Measurements from ENCODE around the gene TEX11. TPM values are rescaled to one million over a fixed set of nuclear protein-coding genes. Genes with fewer than 3 reads are reported as not detected.

The TEX11 gene
- total RNA-seq, result not detected
- 1 to 10 TPM in 2 of 3 donors, under 1 TPM in 1; 0.18 to 4.6 (median 1.6) TPM for polyA plus RNA-seq
- long read RNA-seq, donor 1, result 0 reads
- long read RNA-seq, donor 2, result 0 reads
- long read RNA-seq, donor 3, result 0 reads
- long read RNA-seq, donor 4, result 0 reads
- long read RNA-seq, donor 5, result 0 reads
- long read RNA-seq, donor 6, result 0 reads
- long read RNA-seq, donor 7, result 0 reads
- long read RNA-seq, donor 8, result 0 reads
- long read RNA-seq, donor 9, result 0 reads
- long read RNA-seq, donor 10, result 0 reads

GRCh38 chrX:70908541-70908940, at the start of gene TEX11:
TSS of gene TEX11 (minus strand) at chrX:70908711. CDS start at chrX:70907789, 922 bp downstream.
- intact Hi-C loops (cut with DNase I; ENCODE audit: low total_unique reads), result no loop called here
- DNase-seq, result no peak

GRCh38 chrX:70954871-70955270, 46.4 kb upstream of the TEX11 start:
- Histone ChIP-seq H3K9me3 (no peaks in the 10 kb centered on the region), H3K4me1 (no peaks in the 10 kb centered on the region), H3K27ac (no peak overlapping the region), H3K27me3 (peaks cover 0 to 7% (median 0%) of the 10 kb centered on the region in 3 donors), H3K4me3 (no peak overlapping the region), H3K36me3 (no peaks in the 10 kb centered on the region)
- DNase-seq, result no peak
- intact Hi-C loops (cut with DNase I; ENCODE audit: low total_unique reads), result no loop called here
- TF ChIP-seq POLR2A (IDR thresholded peaks at IDR 0.05) (no peak), POLR2AphosphoS5 (IDR thresholded peaks at IDR 0.05) (no peak), EP300 (IDR thresholded peaks at IDR 0.05) (no peak), CTCF (IDR thresholded peaks at IDR 0.05) (no peak)
- WGBS, 5 donors, result 85 to 96% (median 92%) methylated on average over 3 of the region's 3 CpGs

More at GRCh38 chrX:70908541-70908940, at the start of gene TEX11:
- no peaks in the 10 kb centered on the region for H3K9me3 ChIP-seq
- peaks cover 0 to 4% (median 0%) of the 10 kb centered on the region in 3 donors for H3K27me3 ChIP-seq
- no peak within 1 kb of the TSS for H3K27ac ChIP-seq
- no peaks in the 10 kb centered on the region for H3K4me1 ChIP-seq
- H3K4me3 ChIP-seq, result no peak within 1 kb of the TSS
- TF ChIP-seq EP300 (IDR thresholded peaks at IDR 0.05) (no peak), POLR2A (IDR thresholded peaks at IDR 0.05) (no peak), CTCF (IDR thresholded peaks at IDR 0.05) (no peak), POLR2AphosphoS5 (IDR thresholded peaks at IDR 0.05) (no peak)
- 74 to 93% (median 88%) methylated on average over 14 of the region's 14 CpGs for WGBS, 5 donors
- H3K36me3 ChIP-seq, result no peaks in the 10 kb centered on the region

- H3K27me3 ChIP-seq, result peaks cover 0 to 4% (median 0%) of the 10 kb centered on the region in 3 donors
- H3K27ac ChIP-seq, result no peak overlapping the region
- no peaks in the 10 kb centered on the region for H3K4me1 ChIP-seq
- no peak overlapping the region for H3K4me3 ChIP-seq
- DNase-seq, result no peak
- TF ChIP-seq EP300 (IDR thresholded peaks at IDR 0.05), result no peak
- no peak for TF ChIP-seq POLR2AphosphoS5 (IDR thresholded peaks at IDR 0.05)
- no peak for TF ChIP-seq CTCF (IDR thresholded peaks at IDR 0.05)
- H3K36me3 ChIP-seq, result no peaks in the 10 kb centered on the region
- no peaks in the 10 kb centered on the region for H3K9me3 ChIP-seq
- intact Hi-C loops (cut with DNase I; ENCODE audit: low total_unique reads), result no loop called here
- WGBS, 5 donors, result 74 to 86% (median 80%) methylated on average over 6 of the region's 6 CpGs
These were observed 15.9 kb upstream of the TEX11 start for GRCh38 chrX:70924294-70924911.

GRCh38 chrX:70922774-70923473, 14.4 kb upstream of the TEX11 start:
- peaks cover 0 to 4% (median 0%) of the 10 kb centered on the region in 3 donors for H3K27me3 ChIP-seq
- no peak overlapping the region for H3K27ac ChIP-seq
- no peak overlapping the region for H3K4me3 ChIP-seq
- DNase-seq, result no peak
- H3K36me3 ChIP-seq, result no peaks in the 10 kb centered on the region
- H3K9me3 ChIP-seq, result no peaks in the 10 kb centered on the region
- no peak for TF ChIP-seq EP300 (IDR thresholded peaks at IDR 0.05)
- no peak for TF ChIP-seq POLR2A (IDR thresholded peaks at IDR 0.05)
- TF ChIP-seq POLR2AphosphoS5 (IDR thresholded peaks at IDR 0.05), result no peak
- no peak for TF ChIP-seq CTCF (IDR thresholded peaks at IDR 0.05)
- WGBS, 5 donors, result 13 to 23% (median 15%) methylated on average over 5 of the region's 5 CpGs
- intact Hi-C loops (cut with DNase I; ENCODE audit: low total_unique reads), result no loop called here
- no peaks in the 10 kb centered on the region for H3K4me1 ChIP-seq

Measured in stomach (tissue), 19 donors.